GM19438 (cell line): ENCODE data around the gene VCL.
"Not testable (repeated sequence)": the region's sequence is repeated elsewhere in the genome, so short reads cannot be mapped to it uniquely, and the experiment has no call there.

Source experiments
- ATAC-seq: cut with Tn5 transposase; IDR thresholded peaks from one replicate; pipeline ENCODE4 v1.9.1; 2021; ENCODE audit warnings: low read depth; ENCODE audit not compliant: unreplicated experiment

VCL gene

DNA sequence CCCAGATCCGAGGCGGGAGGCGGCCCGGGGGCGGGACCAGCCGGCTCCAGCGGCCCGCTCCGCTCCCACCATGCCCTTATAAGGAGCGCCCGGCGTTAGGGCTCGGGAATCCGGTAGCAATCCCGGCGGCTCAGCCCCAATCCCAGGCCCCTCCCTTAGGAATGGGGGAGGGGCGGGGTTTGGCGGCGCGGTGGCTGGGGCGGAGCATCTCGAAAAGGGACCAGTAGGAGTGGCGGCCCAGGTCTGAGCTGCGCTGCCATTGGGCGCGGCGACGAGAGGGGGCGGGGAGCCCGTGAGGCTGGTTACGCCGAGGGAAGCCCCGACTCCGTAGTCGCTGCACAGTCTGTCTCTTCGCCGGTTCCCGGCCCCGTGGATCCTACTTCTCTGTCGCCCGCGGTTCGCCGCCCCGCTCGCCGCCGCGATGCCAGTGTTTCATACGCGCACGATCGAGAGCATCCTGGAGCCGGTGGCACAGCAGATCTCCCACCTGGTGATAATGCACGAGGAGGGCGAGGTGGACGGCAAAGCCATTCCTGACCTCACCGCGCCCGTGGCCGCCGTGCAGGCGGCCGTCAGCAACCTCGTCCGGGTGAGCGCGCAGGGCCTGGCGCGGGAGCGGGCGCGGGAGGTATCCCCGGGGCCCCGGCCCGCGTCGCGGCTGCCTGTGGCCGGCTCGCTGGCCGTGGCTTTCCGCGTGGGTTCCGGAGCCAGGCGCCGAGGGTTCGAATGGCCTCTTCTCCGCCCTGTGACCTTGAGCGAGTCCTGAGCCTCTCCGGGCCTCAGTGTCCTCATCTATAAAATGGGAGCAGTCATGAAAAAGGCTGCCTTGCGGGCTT lies at the start of gene VCL:
TSS of gene VCL (plus strand) at position 330 of the 836 bp plus-strand sequence. CDS start at position 422, 92 bp downstream.
- ATAC-seq: peak; percentile 97

DNA sequence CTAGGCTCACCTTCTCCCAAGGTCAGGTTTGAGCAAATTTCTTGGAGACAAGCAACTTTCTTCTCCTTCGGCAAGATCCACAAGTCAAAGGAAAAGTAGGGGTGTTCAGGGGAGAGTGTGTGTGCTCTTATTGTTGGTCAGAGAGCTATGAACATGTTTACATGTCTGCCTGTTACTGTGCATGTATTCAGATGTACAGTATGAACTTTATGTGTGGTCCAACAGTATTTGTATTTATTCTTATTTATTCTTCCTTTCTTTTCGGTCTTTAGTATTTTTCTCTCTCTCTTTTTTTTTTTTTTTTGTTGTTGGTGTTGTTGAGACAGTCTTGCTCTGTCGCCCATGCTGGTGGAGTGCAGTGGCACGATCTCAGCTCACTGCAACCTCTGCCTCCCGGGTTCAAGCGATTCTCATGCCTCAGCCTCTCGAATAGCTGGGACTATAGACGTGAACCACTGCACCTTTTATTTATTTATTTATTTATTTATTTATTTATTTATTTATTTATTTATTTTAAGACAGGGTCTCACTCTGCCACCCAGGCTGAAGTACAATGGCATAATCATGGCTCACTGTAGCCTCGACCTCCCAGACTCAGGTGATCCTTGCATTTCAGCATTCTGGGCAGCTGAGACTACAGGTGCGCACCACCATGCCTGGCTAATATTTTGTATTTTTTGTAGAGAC lies 48.8 kb upstream of the VCL start:
- ATAC-seq: no peak

DNA sequence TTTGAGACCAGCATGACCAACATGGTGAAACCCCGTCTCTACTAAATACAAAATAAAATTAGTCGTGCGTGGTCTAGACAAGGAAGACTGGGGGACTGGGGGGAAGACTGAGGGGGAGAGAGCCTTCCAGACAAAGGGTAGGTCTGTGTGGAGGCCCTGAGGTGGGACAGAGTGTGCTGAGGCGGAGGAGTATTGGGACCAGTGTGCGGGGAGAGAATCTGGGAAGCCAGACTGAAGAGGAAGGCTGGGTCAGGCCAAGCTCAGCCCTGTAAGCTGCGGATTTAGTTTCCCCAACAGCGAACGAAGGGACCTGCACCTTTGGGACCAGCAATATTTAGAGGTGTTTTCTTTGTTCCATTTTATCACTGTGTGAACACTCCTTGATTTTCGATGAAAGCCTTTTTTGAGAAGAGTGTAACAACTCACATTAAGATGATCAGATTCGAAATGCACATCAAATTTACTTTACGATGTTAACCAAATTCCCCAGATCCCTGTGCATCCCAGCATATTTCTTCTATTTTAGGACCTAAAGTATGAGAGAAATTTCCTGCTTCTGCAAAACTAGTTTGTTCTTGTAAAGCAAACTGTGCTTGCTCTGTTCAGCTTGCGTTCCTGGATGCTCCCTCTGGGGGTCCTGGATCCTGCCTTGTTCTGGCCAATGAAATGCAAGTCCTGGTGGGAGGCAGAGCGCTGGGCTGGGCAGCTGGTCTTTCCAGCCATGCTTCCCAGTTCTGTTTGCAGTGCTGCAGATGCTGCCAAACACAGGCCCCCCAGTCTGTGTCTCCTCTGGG lies 47.6 kb upstream of the VCL start:
- ATAC-seq: no peak

DNA sequence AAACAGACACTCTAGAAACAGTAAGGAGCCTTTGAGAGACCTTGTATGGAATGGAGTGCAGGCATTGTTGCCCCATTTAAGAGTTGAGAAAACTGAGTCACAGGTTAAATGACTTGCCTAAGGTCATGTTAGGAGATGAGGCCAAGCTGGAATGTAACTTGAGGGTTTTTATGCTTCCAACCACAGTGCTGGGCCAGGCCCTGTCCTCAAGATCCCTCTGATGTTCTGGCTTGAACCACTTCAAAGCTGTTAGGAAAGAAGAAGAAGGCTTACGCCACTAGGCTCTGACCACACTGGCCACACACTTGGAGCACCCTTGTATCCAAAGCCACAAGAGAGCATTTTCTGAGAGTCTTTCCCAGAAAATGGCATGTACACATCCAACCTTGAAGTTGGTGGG lies 44.3 kb upstream of the VCL start:
- ATAC-seq: no peak

DNA sequence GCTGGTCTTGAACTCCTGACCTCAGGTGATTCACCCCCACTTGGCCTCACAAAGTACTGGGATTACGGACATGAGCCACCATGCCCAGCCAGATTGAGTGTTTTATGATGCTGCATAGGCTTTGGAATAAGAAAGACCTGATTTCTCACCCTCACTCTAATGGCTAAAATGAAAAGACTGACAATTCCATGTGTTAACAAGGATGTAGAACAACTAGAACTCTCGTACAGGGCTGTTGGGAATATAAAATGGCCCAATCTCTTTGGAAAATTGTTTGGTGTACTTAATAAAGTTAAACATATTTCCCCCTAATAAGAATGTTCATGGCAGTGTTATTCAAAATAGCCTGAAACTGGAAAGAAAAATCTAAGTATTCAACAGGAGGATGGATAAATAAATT lies 43.2 kb upstream of the VCL start:
- ATAC-seq: no peak

DNA sequence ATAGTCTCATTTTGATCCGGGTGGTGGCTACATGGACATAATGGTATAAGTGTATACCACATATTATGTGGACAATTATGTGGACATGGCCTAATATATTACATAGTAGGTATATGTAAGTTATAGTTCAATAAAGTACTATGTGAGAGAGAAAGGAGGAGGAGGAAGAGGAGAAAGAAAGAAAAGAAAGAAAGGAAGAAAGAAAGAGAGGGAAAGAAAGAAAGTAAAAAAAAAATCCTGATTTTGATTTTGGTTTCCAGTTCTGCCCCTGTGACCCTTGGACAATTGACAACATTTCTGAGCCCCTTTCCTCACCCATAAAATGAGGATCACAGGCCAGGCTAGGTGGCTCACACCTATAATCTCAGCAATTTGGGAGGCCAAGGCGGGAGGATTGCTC lies 42.2 kb upstream of the VCL start:
- ATAC-seq: no peak

DNA sequence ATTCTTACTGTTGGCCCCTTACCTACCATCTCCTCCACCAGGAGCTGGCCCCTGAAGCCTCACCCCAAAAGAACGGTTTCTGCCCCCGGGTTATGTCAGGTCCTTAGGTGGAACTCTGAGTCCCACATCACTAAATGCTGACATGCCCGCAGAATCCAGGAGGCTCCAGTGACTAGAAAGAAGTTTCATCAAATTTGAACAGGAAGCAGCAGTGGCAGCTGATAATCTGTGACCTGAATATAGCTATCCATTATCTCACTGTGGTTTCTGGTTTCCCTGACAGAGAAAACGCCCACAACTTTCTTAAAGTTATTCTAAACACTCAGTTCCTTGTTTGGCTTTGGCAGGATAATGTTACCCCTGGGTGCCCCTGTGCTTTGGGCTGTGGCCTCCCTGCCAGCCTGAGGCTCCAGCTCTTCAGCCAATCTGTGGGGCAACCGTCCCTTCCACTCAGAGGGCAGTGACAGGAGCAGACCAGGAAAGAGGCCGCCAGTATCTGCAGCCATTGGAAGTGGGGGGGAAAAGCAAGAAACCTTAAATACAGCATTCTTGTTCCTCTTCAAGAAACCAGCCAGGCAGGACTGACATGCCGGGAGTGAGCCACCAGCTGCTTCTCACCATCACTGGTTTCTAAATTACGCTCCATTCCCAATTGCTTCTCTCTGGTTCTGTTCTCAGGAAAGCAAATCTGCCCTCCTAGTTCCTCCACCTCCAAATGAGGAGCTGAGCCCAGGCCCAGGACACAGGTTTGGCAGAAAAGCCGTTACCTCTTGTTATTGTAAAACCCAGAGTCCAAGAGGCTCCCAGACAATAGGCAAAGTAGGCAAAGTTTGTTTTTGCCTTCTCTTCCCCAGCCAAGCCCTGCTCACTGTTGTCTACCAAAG lies 41.2 kb upstream of the VCL start:
- peak; percentile 42 for ATAC-seq

DNA sequence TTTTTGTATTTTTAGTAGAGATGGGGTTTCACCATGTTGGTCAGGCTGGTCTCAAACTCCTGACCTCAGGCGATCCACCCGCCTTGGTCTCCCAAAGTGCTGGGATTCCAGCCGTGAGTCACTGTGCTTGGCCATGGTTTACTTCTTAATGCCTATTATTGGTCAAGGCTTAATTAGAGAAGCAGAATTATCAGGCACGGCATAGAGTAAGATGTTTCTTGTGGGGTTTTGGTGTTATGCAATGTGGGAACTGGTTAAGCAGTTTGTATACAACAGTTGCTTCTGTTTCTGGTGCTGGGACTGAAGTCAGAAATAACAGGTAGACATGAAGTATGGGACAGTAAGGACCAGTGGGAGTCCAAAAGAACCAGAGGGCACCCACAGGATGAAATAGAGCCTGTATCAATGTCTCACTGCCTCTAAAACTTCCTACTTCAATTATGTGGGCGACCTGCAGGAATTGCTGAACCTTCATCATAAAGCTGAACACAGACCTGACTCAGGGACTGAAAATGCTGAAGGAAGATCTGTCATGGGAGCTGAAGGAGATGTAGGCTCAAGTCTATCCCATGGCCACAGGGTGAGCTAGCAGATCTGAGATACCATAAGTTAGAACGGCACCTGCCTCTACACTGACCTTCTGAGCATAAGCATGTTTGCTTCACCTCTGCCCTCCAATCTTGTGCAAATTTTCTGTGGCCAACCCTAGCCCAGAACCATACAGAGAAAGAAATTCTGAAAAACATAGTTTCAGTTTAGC lies 38.3 kb upstream of the VCL start:
- no peak for ATAC-seq

DNA sequence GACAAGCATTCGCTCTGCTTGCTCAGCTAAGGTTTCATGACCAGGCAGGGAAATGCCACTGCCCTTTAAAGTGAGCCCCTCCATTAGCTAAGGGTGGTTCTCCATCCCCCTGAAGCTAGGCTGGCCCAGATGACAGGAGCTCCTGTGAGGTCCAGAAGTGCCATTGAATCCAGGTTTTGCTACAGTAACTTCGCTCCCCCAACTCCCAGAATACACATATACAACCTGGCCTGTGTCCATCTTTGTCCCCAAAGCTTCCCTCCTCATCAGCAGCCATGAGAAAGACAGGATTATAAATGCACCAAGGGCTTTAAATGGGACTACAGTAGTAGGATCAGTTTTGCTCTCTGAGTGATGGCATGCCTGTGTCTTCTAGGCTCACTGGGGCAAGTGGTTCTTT lies 35.5 kb upstream of the VCL start:
- ATAC-seq: no peak

DNA sequence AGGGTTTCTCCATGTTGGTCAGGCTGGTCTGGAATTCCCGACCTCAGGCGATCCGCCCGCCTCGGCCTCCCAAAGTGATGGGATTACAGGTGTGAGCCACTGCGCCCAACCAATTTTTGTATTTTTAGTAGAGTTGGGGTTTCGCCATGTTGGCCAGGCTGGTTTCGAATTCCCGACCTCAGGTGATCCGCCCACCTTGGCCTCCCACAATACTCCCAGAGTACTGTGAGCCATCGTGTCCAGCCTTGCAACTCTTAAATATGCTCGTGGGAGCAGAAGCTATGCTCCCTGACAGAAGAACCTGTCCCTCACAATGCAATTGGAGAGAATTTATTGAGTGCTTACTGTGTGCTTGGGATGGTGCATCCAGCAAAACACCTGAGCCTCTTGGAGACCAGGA lies 34.4 kb upstream of the VCL start:
- not testable (repeated sequence) for ATAC-seq

DNA sequence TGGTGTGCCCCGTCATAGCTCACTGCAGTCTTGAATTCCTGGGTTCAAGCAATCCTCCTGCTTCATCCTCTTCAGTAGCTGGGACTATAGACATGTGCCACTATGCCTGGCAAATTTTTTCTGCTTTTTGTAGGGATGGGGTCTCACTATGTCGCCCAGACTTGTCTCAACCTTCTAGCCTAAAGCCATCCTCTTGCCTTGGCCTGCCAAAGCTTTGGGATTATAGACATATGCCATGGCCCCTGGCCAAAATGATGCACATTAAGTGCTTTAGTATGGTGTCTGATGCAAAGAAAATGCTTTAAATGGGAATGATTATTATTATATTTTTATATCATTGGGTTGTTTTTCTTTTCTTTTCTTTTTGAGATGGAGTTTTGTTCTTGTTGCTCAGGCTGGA lies 33.2 kb upstream of the VCL start:
- no peak for ATAC-seq

DNA sequence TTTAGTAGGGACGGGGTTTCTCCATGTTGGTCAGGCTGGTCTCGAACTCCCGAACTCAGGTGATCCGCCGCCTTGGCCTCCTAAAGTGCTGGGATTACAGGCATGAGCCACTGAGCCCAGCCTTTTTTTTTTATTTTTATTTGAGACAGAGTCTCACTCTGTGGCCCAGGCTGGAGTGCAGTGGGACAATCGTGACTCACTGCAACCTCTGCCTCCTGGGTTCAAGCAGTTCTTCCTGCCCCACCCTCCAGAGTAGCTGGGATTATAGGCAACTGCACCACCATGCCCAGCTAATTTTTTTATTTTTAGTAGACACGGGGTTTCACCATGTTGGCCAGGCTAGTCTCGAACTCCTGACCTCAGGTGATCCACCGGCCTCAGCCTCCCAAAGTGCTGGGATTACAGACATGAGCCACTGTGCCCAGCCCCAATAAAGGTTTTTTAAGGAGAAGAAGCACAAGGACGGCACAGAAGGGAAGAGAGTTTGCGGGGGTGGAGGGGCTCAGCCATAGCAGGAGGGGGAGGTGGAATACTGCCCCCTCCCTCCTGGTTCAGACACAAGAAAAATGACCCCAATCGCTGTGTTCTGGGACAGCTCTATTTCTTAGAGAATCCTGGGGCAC lies 32.5 kb upstream of the VCL start:
- ATAC-seq: not testable (repeated sequence)

DNA sequence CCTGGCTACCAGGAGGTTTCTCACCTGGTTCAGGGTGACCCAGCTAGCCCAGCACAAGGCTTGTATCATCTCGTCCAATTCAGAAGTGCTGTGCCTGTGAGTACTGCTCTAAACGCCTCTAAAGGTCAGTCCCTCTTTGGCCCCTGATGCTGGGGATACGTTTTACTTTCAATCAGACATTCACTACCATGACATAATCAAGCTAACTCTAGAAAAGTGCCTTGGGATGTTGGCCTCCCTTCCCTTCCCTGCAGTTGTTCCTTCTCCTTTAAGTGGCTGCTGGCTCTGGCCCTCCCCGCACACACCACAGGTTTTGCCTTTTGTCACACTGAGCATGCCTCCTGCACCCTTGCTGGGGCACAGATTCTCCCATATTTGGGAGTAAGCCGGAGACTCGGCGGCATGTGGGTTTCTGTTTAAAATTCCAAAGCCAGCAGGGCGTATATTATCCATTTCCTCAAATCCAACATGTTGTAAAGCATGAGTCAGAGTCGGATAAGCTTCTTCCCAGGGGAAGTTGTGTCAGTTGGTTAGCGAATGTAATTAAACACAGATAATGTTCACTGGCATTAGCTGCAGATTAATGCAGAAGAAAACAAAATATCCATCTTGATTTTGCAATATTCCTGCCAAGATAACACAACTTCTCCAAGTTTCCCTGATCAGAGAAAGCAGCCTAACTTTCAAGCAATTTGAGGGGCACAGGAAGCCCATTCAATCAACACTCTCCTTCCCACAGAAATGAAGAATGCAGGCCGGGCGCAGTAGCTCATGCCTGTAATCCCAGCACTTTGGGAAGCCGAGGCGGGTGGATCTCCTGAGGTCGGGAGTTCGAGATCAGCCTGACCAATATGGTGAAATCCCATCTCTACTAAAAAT lies 31.8 kb upstream of the VCL start:
- ATAC-seq: no peak

DNA sequence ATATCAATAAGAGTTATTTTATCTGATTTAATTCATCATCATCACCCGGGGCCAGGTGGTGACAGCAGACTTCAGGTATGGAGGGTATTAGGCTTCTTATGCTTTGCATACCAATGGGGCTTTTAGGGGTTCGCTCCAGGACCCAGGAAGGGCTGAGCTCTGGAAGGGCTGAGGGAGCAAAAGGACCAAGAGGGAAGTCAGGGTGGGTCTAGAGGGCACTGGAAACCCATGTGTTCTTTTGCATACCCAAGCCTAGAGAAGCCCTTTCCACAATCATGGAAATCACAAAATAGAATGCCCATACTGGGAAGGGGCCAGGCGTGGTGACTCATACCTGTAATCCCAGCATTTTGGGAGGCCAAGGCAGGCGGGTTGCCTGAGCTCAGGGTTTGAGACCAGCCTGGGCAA lies 30.9 kb upstream of the VCL start:
- no peak for ATAC-seq

DNA sequence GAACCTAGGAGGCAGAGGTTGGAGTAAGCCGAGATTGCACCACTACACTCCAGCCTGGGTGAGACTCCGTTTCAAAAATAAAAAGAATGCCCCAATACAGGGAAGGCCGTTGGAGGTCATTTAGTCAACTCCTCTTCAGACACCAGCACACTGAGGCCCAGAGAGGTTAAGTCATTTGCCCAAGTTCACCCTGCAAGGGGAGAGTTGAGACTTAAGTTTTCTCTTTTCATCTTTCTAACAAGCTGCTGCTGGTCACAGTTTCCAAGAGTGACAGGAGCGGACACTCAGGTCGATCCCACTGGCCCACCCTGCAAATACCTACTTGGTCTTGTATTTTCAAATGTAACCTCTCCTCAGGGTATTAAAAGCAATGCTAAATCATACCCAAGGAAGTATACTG lies 30.4 kb upstream of the VCL start:
- ATAC-seq: no peak

DNA sequence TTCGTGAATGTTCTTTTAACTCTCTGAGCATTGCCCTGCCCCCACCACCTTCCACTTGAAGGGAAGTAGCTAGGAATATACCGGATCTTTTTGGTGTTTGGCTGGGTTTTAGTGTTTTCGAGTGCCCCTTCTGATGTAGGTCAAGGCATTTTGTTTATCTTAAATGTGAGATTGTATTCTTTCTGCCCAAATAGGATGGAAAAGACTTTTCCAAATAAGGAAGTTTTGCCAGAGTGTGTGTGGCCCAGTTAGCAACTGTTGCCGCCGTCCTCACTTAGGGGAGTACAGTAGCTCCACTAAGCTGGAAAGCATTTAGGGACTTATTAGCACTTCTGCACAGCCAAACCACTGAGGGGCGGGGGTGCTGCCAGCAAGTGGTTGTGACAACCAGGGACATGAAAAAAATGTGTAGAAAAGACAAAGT lies 29.8 kb upstream of the VCL start:
- ATAC-seq: no peak

DNA sequence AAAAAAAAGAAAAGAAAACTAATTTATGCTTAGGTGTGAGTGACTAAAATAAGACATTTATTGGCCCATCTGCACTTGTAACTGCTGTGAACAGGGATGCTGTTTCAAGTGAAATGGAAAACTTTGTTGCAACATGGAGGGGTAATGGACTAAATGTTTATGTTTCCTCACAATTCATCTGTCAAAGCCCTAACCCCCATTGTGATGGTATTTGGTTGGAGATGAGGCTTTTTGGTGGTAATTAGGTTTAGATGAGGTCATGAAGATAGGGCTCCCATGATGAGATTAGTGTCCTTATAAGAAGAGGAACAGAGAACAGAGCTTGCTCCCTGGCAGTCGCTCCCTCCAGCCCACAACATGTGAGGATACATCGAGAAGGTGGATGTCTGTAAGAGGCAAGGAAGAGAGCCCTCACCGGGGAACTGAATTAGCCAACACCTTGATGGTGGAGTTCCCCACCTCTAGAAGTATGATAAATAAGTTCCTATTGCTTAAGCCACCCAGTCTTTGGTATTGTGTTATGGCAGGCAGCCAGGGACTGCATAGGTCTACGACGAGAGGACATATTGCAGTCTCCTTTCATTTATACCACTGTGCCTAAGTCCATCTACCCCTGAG lies 28.6 kb upstream of the VCL start:
- no peak for ATAC-seq

DNA sequence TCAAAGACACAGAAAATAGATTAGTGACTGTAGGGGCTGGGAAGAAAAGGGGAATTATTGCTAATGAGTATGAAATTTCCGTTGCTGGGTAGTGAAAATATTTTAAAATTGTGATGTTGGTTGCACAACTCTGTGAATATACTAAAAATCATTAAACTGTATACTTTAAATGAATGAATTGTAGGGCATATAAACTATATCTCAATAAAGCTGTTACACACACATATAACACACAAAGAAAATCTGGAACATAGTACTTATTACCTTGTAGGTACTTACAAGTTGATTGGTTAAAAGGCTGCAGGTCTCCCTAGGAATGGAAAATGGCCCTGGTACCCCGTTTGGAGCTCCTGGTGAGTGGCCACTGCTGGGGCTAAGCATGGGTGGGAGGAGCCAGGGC lies 27.1 kb upstream of the VCL start:
- ATAC-seq: no peak
